Stimulated activated CD8-positive, alpha-beta memory T cell treated with anti-CD3 and anti-CD28 coated beads, Interleukin-4, amount 100 ng/mL, for 48 hours (primary cell): Measurements from ENCODE around the gene HS3ST4.
A peak's percentile ranks its signal among the peaks of the same experiment; 100 is the strongest.
"Not testable (repeated sequence)": the region's sequence is repeated elsewhere in the genome, so short reads cannot be mapped to it uniquely, and the experiment has no call there.

Source experiments
- DNase-seq: peaks from one replicate; pipeline ENCODE4 v3.0.0-alpha.2; 2020

HS3ST4 gene

DNA sequence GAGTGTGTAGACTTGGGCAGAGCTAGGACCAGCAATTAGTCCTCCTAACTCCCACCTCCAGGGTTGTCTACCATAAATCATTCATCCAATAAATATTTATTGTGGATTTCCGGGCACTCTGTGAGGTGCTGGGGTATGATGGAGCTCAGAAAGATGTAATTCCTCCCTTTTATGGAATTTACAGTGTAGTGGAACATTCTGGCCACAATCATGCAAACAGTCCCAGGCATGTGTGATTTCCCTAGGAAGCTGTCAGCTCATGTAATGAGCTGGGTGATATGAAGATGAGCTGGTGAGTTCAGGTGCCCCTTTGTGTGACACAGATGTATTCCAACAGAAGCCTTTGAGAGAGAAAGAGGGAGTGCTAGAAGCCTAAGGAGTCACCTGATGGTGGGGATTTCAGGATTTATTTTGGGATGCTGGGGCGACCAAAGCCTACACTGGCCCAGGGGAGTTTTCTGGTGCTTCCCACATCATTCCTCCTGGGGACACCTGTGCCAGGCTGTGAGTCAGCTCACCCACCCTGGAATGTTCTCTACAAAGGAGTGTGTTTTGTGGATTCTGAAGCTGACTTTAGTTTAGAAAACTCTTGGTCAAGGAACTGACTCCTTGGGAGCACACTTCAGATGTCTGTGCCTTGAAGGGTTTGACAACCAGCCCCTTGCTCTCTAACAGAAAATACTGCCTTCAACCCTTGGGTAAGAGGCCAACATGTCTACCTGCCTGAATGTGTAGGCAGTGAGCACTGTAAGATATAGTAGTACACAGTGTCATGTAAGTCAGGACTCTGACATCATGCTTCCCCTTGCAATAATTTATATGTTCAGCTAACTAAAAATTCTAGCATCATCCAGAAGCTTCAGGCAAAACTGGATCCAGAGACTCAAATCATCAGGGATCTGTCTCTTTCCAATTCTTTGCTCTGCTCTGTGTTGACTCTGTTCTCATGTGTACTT lies 42.9 kb downstream of the HS3ST4 start:
- no peak for DNase-seq

DNA sequence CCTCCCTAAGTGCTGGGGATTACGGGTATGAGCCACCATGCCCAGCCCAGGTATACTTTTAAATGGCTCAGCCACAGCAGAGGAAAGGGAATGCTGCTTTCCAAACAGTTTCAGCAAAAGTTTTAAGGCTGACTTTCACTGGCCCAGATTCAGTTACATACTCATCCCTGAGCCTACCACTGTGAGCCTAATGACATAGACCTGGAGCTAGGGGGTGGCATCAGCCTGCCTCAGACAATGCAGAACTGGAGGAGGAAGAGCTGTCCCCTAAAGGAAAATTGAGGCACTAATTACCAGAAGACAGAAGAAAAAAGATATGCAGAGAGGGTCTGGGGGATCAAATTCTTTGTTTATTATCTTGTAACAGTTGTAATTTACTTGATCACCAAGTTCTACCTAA lies 43.9 kb downstream of the HS3ST4 start:
- no peak for DNase-seq

DNA sequence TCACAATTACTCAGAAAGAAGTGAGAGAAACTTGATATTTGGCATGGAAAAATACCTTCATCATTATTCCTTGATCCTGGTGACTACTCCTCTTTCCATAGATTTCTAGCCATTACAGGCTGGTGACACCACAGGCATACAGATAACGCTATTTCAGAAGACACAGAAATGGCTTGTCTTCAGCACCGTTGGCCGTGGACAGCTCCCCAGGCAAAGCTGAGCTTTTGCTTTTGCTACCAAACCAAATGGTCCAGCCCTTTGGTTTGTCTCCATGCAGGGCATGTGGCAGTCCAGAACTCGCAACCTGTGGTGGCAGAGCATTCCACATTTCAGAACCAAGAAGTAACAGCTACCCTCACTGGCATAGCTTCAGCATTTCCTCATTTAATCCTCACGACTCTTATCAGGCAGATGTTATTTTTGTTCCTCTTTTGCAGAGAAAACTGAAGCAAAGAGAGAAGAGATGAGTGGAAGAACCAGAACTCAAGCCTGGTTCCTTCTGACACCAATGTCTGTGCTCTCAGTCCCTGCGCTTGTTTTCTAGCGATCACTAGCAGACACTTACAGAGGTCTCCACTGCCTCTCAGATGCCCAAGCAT lies 55.5 kb downstream of the HS3ST4 start:
- DNase-seq, result peak; percentile 43

DNA sequence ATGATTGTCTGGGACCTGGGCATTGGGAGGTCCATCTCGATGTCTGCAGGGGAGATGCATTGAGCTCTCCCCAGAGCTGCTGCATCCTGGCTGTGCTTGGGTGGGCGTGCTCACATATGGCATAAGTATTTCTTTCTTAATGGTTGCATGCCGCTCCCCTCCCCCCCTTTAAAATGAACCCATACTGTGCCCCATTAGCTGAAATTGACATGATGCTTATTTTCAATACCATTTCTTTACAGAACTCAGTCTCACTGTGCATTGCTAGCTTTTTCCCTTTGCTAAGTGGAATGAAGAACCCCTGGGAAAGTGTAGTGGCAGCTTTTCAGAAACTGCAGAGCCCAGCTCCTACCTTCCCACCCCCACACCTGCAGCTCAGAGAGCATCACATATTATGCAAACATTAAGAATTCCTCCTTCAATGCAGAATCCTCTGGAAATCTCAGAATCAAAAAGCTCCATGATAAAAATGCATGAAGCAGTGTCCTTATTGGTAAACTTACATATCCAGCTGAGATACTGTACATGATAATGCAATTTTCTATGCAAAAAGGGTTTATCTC lies 56.4 kb downstream of the HS3ST4 start:
- DNase-seq, result no peak

DNA sequence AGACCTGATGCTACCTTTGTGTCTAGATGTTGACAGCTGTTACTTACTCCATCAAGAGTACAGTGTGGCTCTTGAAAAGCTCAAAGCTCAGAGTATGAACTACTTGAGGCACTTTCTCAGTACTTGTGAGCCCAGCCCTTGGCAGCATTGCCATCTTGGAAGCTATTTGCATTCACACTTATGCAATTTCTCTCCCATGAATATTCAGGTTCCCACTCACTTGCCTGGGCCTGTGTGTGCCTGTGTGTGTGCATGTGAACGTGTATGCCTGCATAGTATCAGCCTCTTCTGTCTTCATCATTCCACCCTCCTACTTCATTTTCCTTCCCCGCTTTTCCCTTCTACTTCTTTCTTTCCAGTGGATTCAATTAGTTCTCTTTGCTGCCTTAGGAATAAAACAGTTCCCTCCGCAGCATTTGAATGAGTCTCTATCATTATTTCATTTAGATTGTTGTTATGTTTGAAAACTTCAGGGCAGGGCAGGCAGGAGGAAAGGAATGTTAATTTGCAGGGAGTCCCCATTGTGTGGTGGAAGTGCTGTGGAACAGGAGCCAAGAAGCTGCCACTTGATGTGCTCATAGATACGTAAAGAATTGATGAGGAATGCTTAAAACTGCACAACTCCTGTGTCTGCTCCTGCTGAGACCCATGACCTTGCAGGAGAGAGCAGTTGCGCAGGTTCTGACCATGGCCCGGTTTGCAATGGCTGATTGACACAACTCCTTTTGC lies 58.9 kb downstream of the HS3ST4 start:
- no peak for DNase-seq

DNA sequence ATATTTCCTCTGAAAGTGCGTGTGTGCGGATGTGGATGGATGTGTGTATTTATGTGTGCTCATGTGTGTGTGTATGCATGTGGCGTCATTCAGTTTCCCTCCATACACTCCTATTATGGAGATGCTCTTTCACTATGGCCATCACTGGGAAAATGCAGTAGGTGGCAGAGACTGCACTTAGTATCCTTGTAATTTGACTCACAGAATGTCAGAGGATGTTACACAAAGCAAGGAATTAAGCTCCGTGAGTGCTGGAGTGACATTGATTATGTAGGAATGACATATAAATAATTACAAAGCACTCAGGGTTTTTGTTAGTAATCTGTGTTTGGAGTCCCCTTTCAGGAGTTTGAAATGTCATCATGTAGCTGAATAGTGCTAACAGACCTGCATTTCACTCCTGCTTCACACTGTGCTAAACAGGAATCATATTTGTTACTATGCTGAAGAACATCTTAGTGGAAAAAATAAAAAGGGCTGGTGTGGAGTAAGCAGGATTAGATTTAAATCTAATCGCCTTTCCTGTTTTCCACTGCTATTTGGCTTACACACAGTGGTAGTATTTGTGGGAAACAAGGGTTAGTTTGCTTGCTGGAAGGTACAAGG lies 59.6 kb downstream of the HS3ST4 start:
- DNase-seq, result no peak

DNA sequence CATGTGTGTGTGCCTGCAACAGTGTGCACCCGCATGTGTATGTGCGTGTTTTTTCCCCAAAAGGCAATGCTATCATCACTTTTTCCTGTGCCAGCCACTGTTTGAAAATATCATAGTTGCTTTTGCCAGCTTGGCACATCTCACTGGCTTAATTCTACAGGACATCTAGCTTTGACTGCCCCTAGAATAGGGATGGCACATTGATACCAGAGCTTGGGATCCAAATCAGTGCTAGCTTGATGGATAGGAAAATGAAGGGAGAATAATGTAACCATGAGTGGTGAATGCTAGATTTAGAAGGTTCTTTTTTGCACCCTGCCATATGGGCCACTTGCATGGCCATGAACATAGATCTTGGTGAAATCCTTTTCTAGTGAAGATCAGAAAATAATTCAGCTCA lies 72.7 kb downstream of the HS3ST4 start:
- no peak for DNase-seq

DNA sequence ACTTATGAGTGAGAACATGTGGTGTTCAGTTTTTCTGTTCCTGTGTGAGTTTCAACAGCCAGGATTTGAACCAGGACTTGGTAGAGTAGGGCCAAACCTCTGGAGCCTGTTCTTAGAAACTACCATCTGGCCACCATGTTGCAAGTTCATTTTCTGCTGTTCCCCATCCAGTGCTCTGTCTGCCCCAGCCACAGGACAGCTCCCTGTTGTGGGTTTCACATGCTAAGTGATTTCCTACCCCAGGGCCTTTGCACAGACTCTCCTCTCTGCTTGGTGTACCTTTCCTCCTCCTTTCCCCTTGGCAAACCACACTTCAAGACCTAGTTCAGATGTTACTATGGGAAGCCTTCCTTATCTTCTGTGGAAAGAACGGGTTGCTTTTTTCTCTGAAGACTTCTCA lies 79.5 kb downstream of the HS3ST4 start:
- no peak for DNase-seq

DNA sequence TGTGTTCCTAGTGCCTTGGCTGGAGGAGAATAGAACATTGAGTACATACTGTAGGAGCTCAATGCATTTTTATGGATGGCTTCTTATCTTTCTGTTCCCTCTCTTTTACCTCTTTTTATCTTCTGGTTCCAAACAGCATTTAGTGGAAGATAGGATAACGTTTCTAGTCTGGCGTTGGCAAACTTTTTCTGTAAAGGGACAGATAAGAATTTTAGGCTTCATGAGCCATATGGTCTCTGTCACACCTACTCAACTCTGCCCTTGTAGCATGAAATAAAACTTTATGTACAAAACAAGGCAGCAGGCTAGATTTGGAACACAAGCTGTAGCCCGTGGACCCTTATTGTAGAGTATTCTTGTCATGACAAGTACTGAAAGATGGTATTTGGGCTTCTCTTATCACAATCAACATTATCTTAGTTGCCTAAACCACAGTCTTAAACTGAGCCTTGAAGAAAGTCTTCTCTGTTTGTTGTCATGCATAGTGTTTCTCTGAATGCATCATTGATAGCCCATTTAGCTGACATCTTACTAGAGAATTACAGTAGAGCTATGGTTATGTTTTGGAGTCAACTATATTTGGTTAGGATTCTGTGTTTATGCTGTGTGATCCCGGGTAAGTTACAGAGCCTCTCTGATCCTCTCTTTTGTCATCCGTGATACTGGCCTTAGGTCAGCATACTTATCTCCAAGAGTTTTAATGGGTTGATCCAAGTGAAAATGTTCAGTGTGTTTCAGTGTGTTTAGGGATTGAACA lies 80.2 kb downstream of the HS3ST4 start:
- DNase-seq, result no peak

DNA sequence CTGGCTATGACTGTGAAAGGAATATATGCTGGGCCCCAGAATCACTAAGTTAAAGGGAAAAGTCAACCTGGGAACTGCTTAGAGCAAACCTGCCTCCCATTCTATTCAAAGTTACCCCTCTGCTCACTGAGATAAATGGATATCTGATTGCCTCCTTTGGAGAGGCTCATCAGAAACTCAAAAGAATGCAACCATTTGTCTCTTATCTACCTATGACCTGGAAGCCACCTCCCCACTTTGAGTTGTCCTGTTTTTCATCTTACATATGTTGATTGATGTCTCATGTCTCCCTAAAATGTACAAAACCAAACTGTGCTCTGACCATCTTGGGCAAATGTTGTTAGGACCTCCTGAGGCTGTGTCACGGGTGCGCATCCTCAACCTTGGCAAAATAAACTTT lies 84.5 kb downstream of the HS3ST4 start:
- DNase-seq, result not testable (repeated sequence)

DNA sequence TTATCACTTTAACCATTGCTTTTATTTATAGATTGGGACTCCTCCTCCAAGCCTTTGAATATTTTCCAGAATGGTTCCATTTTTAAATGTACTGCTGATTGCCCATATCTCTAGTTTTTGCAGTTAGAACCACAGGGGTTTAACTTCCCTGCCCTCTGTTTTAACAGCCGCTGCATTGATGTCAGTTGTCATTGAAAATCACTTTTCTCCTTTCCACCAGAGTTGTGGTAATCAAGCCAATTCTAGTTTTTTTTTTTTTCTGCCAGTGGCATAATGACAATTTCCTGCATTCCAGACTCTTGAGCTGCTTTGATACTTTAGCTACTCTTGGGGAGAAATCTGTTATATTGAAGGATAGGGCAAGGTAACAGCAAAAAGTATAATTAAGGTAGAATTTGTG lies 91.5 kb downstream of the HS3ST4 start:
- DNase-seq, result no peak

DNA sequence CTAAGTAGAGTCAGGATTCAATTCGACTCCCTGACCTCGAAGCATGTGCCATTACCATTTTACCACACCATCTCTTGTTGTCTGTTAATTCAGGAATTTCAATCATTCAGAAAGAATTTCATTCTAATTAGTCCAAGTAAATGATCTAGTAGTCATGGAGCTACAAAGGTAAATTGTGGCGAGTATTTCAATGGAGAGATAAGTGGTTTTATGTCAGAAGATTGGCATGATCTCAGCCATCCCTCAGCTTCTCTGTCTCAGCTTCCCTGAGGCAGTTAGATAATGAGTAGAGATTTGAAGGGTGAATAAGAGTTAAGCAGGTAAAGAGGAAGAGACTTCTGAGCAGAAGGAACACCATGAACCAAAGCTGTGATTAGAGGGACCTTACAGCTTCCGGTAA lies 93.6 kb downstream of the HS3ST4 start:
- no peak for DNase-seq

DNA sequence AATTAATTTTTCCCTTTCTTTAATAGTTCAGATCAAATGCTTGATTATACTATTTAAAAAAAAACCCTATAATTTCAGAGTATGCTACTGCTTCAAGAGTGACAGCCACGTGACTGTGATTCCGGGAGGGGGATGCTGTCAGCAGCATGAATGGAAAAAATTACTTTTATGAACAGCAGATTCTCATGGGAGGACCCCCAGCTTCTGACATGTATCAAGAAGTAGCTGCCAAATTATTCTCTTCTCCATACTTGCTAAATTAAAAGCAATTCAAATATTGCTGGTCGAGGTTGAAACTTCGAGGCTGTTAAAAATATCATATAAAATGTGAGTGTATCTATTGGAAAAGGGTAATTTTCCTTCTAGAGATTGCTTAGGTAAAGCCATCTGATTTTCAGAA lies 95.0 kb downstream of the HS3ST4 start:
- no peak for DNase-seq

DNA sequence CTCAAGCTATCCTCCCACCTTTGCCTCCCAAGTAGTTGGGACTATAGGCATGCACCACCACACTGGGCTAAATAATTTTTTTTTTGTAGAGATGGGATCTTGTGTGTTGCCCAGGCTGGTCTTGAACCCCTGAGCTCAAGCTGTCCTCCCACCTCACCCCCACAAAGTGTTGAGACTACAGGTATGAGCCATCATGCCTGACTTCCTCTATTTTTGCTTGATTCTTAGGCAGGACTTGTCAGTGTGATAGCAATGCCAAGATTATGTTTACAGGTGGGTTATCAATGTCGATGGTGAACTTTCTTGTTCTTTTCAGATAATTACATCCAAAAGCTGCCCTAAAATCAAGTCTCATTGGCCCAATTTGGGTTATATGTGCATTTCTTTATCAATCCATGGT lies 96.9 kb downstream of the HS3ST4 start:
- DNase-seq, result no peak

DNA sequence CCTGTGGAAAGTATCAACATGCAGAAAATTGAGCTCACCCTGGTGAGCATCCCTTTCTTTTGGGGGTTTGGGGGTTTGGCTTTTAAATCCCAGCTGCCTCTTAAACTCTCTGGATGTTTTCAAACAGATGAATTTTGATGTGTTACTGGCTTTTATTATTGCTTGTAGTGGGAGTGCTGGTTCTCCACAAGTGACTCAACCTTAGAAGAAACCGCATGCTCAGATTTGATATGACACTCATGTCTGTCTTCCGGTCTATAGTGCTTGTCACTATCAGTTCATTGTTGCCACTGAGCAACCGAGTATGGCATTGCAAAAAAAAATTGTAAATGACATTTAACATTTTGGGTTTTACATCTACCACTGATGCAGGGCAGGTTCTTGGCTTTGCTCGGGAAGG lies 104.5 kb downstream of the HS3ST4 start:
- no peak for DNase-seq

DNA sequence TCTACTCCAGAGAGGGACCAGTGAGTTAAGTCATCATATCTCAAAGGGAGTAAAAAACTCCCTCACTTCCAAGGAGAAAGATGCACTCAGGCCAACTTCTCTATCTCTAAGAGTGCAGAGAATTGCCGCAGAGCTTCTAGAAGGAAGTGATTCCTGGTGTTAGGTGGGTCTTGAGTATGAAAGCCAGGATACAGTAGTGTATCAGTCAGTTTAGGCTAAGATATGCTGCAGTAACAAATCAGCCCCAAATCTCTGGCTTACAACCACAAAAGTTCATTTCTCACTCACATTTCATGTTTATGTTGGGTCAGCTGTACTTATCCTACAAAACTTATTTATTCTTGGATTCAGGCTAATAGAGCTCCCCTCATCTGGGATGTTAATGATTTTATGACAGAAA lies 106.3 kb downstream of the HS3ST4 start:
- DNase-seq, result no peak

DNA sequence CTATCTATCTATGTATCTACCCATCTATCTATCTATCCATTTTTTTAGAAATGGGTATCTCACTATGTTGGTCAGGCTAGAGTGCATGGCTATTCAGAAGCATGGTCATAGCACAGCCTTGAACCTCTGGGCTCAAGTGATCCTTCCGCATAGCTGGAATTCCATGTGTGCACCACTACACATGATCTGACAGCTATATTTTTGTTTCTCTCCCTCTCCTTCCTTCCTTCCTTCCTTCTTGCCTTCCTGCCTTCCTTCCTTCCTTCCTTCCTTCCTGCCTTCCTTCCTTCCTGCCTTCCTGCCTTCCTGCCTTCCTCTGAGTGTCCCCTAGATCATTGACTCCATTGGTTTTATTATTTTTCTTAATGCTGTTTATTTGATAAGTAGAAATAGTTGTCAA lies 108.1 kb downstream of the HS3ST4 start:
- no peak for DNase-seq

DNA sequence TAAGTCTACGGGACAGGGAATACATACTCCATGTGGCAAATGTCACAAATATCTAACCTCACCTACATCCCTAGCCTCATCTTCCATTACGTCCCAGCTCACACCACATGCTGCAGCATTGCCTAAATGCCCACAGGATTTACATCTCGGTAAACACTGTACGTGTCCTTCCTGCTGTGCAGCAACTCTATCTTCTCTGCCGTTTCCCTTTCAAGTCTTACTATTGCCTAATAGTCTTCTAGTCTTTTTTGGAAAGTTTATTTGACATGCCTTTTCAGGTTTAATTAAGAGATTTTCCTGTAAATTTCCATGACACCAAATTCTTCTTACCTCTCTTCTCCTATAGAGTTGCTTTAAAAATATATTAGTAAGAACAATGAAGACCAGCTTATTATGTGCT lies 120.5 kb downstream of the HS3ST4 start:
- no peak for DNase-seq

DNA sequence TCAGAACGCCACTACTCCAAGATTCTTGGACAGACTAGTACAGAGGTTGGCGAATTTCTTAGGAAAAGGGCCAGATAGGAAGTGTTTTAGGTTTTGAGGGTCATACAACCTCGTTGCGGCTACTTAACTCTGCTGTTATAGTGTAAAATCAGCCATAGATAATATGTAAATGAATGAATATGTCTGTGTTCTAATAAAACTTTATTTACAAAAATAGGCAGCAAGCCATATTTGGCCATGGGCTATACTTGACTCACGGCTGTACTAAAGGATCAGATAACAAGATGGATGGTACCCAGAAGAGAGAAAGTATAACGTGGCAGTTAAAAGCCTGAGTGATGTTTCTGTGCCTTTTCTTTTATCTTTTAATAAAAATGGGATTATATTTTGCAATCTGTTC lies 125.5 kb downstream of the HS3ST4 start:
- no peak for DNase-seq

DNA sequence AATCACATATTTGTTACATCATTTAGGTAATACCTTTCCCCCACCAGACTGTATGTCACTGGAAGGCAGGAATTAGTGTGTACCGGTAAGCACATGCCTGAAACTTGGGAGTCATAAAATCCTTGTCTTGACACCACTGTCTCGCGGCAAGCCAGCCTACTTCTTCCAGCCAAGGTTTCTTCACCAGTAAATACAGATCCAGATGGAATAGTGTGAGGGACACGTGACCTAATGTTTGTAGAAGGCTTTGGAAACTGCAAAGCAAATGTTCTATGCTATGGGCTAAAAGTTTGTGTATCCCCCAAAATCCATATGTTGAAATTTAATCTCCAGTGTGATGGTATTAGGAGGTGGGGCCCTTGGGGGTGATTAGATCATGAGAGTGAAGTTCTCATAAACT lies 126.1 kb downstream of the HS3ST4 start:
- DNase-seq, result no peak

DNA sequence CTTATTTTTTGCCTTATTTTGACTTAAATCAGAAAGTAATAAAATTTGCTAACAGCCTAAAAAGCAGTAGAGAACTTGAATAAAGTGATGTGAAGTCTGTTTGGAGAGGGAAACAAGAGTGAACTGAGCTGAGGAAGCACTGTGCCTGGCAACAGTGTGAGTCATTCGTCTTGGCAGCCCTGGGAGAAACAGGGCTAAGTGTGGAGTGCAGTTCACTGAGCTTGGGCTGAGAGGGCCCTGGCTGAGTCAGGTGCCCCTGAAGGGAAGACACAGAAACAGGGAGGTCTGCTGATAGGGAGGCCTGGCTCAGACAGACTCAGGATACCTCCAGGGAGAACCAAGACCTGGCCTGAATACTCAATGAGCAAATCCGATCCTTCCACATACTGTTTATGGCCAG lies 132.1 kb downstream of the HS3ST4 start:
- DNase-seq, result no peak

DNA sequence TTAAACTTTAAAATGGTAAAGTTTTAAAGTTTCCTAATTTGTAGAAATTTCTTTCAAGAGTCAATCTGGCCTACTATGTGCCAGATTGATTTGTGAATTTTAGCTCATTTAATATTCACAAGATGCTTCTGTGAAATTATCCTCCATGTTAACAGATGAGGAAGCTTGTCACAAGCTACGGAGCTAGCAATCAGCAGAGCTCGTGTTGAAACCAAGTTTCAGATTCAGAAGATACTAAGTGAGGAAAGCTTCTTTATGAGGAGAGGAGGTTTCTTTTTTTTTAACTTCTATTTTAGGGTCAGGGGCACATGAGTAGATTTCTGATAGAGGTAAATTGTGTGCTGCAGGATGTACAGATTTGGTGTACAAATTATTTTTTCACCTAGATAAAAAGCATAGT lies 135.9 kb downstream of the HS3ST4 start:
- DNase-seq, result no peak
